Neural progenitor cell (in vitro differentiated cells): Measurements from ENCODE around the gene ATG10.

Experiments
- EZH2 ChIP-seq: fragments of 200-600 bp; sonication (generic); IDR thresholded peaks from 2 replicates; pipeline ENCODE4 v1.6.1; 2017; ENCODE audit warnings: antibody characterized with exemption, mild to moderate bottlenecking, moderate library complexity
- EZH2phosphoT487 ChIP-seq: fragments of 200-600 bp; sonication (generic); IDR thresholded peaks from 2 replicates; pipeline ENCODE4 v1.6.1; 2017; ENCODE audit warnings: antibody characterized with exemption
- TF ChIP-seq, protein P1 (sequence below): fragments of 200-600 bp; sonication (generic); IDR thresholded peaks from 2 replicates; pipeline ENCODE4 v1.5.1; 2017; ENCODE audit warnings: antibody characterized with exemption, mild to moderate bottlenecking

- TF ChIP-seq, protein P1, sequence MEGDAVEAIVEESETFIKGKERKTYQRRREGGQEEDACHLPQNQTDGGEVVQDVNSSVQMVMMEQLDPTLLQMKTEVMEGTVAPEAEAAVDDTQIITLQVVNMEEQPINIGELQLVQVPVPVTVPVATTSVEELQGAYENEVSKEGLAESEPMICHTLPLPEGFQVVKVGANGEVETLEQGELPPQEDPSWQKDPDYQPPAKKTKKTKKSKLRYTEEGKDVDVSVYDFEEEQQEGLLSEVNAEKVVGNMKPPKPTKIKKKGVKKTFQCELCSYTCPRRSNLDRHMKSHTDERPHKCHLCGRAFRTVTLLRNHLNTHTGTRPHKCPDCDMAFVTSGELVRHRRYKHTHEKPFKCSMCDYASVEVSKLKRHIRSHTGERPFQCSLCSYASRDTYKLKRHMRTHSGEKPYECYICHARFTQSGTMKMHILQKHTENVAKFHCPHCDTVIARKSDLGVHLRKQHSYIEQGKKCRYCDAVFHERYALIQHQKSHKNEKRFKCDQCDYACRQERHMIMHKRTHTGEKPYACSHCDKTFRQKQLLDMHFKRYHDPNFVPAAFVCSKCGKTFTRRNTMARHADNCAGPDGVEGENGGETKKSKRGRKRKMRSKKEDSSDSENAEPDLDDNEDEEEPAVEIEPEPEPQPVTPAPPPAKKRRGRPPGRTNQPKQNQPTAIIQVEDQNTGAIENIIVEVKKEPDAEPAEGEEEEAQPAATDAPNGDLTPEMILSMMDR, result no peak
- TF ChIP-seq EZH2 (no peak), EZH2phosphoT487 (no peak)
Observed at GRCh38 chr5:82244151-82244550, 272.3 kb downstream of the ATG10 start.
